Osteocyte (in vitro differentiated cells): Measurements from ENCODE around the gene PRMT3. TPM values are rescaled to one million over a fixed set of nuclear protein-coding genes. Genes with fewer than 3 reads are reported as not detected.

Experiments
- DNase-seq: peaks from one replicate; pipeline ENCODE4 v3.0.0; 2021; ENCODE audit warnings: mixed read lengths; ENCODE audit not compliant: unreplicated experiment; ENCODE audit errors: extremely low spot score
- H3K27ac Mint-ChIP-seq: one replicate; pipeline ENCODE4 v1.8.0; 2021; ENCODE audit warnings: mild to moderate bottlenecking, mixed read lengths; ENCODE audit not compliant: unreplicated experiment
- H3K27me3 Mint-ChIP-seq: one replicate; pipeline ENCODE4 v1.8.0; 2021; ENCODE audit warnings: mixed read lengths; ENCODE audit not compliant: unreplicated experiment
- H3K36me3 Mint-ChIP-seq: one replicate; pipeline ENCODE4 v1.8.0; 2021; ENCODE audit warnings: mixed read lengths; ENCODE audit not compliant: unreplicated experiment
- H3K4me1 Mint-ChIP-seq: one replicate; pipeline ENCODE4 v1.8.0; 2021; ENCODE audit warnings: mixed read lengths; ENCODE audit not compliant: unreplicated experiment
- H3K4me3 Mint-ChIP-seq: one replicate; pipeline ENCODE4 v1.8.0; 2021; ENCODE audit warnings: mild to moderate bottlenecking, moderate library complexity, mixed read lengths; ENCODE audit not compliant: unreplicated experiment
- H3K9me3 Mint-ChIP-seq: one replicate; pipeline ENCODE4 v1.8.0; 2021; ENCODE audit warnings: mixed read lengths; ENCODE audit not compliant: unreplicated experiment
- total RNA-seq: library from RNA; stranded (reverse); gene quantifications from 2 replicates; pipeline ENCODE4 v1.2.1, GENCODE V29; 2021
- TF ChIP-seq, protein P1 (sequence below): fragments of 200-600 bp; sonication (generic); IDR thresholded peaks from 2 replicates; pipeline ENCODE4 v1.5.0; 2021; ENCODE audit warnings: antibody characterized with exemption, mild to moderate bottlenecking, moderate library complexity

Gene PRMT3
- total RNA-seq, 1 donor from 2014 or later, result 17.7 TPM

GRCh38 chr11:20452585-20452984, 65.1 kb downstream of the PRMT3 start:
- H3K27ac Mint-ChIP-seq, result no peak overlapping the region
- H3K27me3 Mint-ChIP-seq, result no peaks in the 10 kb centered on the region
- no peaks in the 10 kb centered on the region for H3K4me1 Mint-ChIP-seq
- TF ChIP-seq, protein P1, sequence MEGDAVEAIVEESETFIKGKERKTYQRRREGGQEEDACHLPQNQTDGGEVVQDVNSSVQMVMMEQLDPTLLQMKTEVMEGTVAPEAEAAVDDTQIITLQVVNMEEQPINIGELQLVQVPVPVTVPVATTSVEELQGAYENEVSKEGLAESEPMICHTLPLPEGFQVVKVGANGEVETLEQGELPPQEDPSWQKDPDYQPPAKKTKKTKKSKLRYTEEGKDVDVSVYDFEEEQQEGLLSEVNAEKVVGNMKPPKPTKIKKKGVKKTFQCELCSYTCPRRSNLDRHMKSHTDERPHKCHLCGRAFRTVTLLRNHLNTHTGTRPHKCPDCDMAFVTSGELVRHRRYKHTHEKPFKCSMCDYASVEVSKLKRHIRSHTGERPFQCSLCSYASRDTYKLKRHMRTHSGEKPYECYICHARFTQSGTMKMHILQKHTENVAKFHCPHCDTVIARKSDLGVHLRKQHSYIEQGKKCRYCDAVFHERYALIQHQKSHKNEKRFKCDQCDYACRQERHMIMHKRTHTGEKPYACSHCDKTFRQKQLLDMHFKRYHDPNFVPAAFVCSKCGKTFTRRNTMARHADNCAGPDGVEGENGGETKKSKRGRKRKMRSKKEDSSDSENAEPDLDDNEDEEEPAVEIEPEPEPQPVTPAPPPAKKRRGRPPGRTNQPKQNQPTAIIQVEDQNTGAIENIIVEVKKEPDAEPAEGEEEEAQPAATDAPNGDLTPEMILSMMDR, result no peak
- no peak overlapping the region for H3K4me3 Mint-ChIP-seq
- H3K36me3 Mint-ChIP-seq, result peaks cover 14% of the 10 kb centered on the region
- H3K9me3 Mint-ChIP-seq, result no peaks in the 10 kb centered on the region
- no peak for DNase-seq

- H3K27me3 Mint-ChIP-seq, result no peaks in the 10 kb centered on the region
- H3K4me1 Mint-ChIP-seq, result no peaks in the 10 kb centered on the region
- H3K27ac Mint-ChIP-seq, result no peak overlapping the region
- no peaks in the 10 kb centered on the region for H3K9me3 Mint-ChIP-seq
- H3K36me3 Mint-ChIP-seq, result peaks cover 14% of the 10 kb centered on the region
- DNase-seq, result no peak
- TF ChIP-seq, protein P1, result no peak
- H3K4me3 Mint-ChIP-seq, result no peak overlapping the region
Measured at GRCh38 chr11:20453657-20454316, 66.3 kb downstream of the PRMT3 start.

- Mint-ChIP-seq H3K4me1 (no peaks in the 10 kb centered on the region), H3K36me3 (peaks cover 22% of the 10 kb centered on the region), H3K9me3 (no peaks in the 10 kb centered on the region), H3K4me3 (no peak overlapping the region), H3K27ac (no peak overlapping the region), H3K27me3 (no peaks in the 10 kb centered on the region)
- TF ChIP-seq, protein P1, result no peak
- no peak for DNase-seq
Measured at GRCh38 chr11:20457001-20457799, 69.7 kb downstream of the PRMT3 start.

DNA sequence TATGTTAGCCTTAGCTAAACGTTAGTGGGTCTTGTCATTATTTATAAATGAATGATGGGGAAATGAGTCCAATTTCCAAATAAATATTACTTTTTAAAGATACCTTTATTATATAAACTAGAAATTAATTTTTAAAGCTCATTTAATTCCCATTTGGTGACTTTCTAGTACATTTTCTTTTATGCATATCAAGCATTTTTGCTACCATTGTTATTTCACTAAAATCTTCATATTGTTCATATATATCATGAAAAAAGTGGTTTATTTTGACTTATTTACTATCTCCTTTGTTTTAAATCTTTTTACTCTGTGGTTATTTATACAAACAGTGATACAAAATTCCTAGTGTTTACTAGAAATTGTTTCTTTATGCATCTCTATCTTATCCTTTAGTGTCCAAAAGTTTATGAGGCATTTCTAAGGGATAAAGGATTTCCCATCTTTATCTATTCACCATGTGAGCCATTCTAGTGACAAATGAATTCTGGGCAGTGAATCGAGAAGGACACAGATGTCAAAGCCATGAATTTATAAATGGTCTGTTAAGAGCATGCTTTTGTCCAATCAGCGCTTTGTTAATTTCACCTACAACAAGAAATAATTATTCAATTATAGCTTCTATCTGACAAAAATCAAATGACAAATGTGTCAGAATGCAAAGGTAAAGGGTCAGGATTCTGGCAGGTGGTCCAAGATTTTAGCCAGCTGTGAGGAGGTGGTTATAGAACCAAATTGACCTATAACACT, 70.6 kb downstream of the PRMT3 start:
- no peak for DNase-seq
- Mint-ChIP-seq H3K27me3 (no peaks in the 10 kb centered on the region), H3K36me3 (peaks cover 18% of the 10 kb centered on the region), H3K27ac (no peak overlapping the region), H3K4me3 (no peak overlapping the region), H3K9me3 (no peaks in the 10 kb centered on the region), H3K4me1 (no peaks in the 10 kb centered on the region)
- TF ChIP-seq, protein P1, result no peak
